HEK293 (cell line): ENCODE results near the gene DNM1L.

Source experiments
- CTCF ChIA-PET: fragments of 350-600 bp; formaldehyde crosslinking; extraction: SDS; loops from one replicate; lab custom pipeline; 2021; ENCODE audit warnings: antibody characterized with exemption; lab: Yijun Ruan, JAX
- POLR2A ChIA-PET: fragments of 300-600 bp; formaldehyde crosslinking; extraction: SDS; loops from one replicate; lab custom pipeline; 2020; ENCODE audit warnings: antibody characterized with exemption, inconsistent platforms; lab: Yijun Ruan, JAX
- H3K27ac ChIP-seq: fragments of 200-500 bp; sonication (Bioruptor generic); 2 replicates; pipeline ENCODE4 v1.5.1; 2014; ENCODE audit warnings: low read depth, low read length, control low read depth, inconsistent platforms; ENCODE audit errors: extremely low read depth
- H3K36me3 ChIP-seq, 2 experiments: fragments of 200-500 bp in 1 of 2; sonication (Bioruptor generic) in 1 of 2; 1 replicate in 1 of 2; 2 replicates in 1 of 2; pipeline ENCODE4 v1.5.1; 2014 to 2017; ENCODE audit warnings: inconsistent platforms in 2 of 2, low read length in 2 of 2; ENCODE audit not compliant: control insufficient read depth in 2 of 2, insufficient read depth in 1 of 2
- H3K4me1 ChIP-seq: fragments of 200-500 bp; sonication (Bioruptor generic); 2 replicates; pipeline ENCODE4 v1.5.1; 2014; ENCODE audit warnings: mild to moderate bottlenecking, low read length, inconsistent platforms; ENCODE audit not compliant: control insufficient read depth, insufficient read depth
- H3K4me3 ChIP-seq: 2 replicates; pipeline ENCODE4 v1.5.1; 2011; ENCODE audit warnings: low read depth, mild to moderate bottlenecking, control low read depth, low read length, moderate library complexity
- H3K9me3 ChIP-seq: fragments of 200-500 bp; sonication (Bioruptor generic); 2 replicates; pipeline ENCODE4 v1.5.1; 2014; ENCODE audit warnings: low read depth, low read length, inconsistent platforms; ENCODE audit not compliant: control insufficient read depth, insufficient read depth
- GLI4 ChIP-seq: fragments of 450-650 bp; formaldehyde crosslinking; IDR thresholded peaks from 2 replicates; pipeline ENCODE4 v1.5.1; 2016; ENCODE audit warnings: missing biosample characterization, missing genetic modification characterization
- KLF7 ChIP-seq: fragments of 450-650 bp; formaldehyde crosslinking; IDR thresholded peaks from 2 replicates; pipeline ENCODE4 v1.5.1; 2016; ENCODE audit warnings: missing biosample characterization, missing genetic modification characterization, borderline replicate concordance
- PRDM2 ChIP-seq: fragments of 450-650 bp; formaldehyde crosslinking; IDR thresholded peaks from 2 replicates; pipeline ENCODE4 v1.5.1; 2016; ENCODE audit warnings: missing biosample characterization, missing genetic modification characterization, borderline replicate concordance
- REST ChIP-seq: fragments of 450-650 bp; formaldehyde crosslinking; IDR thresholded peaks from 2 replicates; pipeline ENCODE4 v1.5.1; 2016; ENCODE audit warnings: missing biosample characterization, missing genetic modification characterization
- TCF7L2 ChIP-seq: IDR thresholded peaks from 2 replicates; pipeline ENCODE4 v1.6.1; 2011; ENCODE audit warnings: low read depth, mild to moderate bottlenecking, inconsistent platforms, low read length, moderate library complexity, borderline replicate concordance
- ZFP3 ChIP-seq: fragments of 450-650 bp; formaldehyde crosslinking; IDR thresholded peaks from 2 replicates; pipeline ENCODE4 v1.5.1; 2016; ENCODE audit warnings: low read depth, missing biosample characterization, missing genetic modification characterization
- ZNF211 ChIP-seq: fragments of 450-650 bp; formaldehyde crosslinking; IDR thresholded peaks from 2 replicates; pipeline ENCODE4 v1.5.1; 2016; ENCODE audit warnings: low read depth, missing biosample characterization, missing genetic modification characterization
- ZNF311 ChIP-seq: fragments of 450-650 bp; formaldehyde crosslinking; IDR thresholded peaks from 2 replicates; pipeline ENCODE4 v1.5.1; 2017; ENCODE audit warnings: missing biosample characterization, missing genetic modification characterization, borderline replicate concordance
- ZNF549 ChIP-seq: fragments of 450-650 bp; IDR thresholded peaks from 2 replicates; pipeline ENCODE4 v1.5.1; 2018; ENCODE audit warnings: missing biosample characterization, missing genetic modification characterization, mild to moderate bottlenecking, inconsistent platforms, moderate library complexity
- ZNF558 ChIP-seq: fragments of 450-650 bp; formaldehyde crosslinking; IDR thresholded peaks from 2 replicates; pipeline ENCODE4 v1.5.1; 2016; ENCODE audit warnings: missing biosample characterization, missing genetic modification characterization
- ZNF571 ChIP-seq: fragments of 450-650 bp; formaldehyde crosslinking; IDR thresholded peaks from 2 replicates; pipeline ENCODE4 v1.5.0; 2017; ENCODE audit warnings: missing biosample characterization, missing genetic modification characterization
- ZNF600 ChIP-seq: fragments of 450-650 bp; formaldehyde crosslinking; IDR thresholded peaks from 2 replicates; pipeline ENCODE4 v1.5.1; 2016; ENCODE audit warnings: missing biosample characterization, missing genetic modification characterization
- ZNF701 ChIP-seq: fragments of 450-650 bp; formaldehyde crosslinking; IDR thresholded peaks from 2 replicates; pipeline ENCODE4 v1.5.1; 2016; ENCODE audit warnings: missing biosample characterization, missing genetic modification characterization

The DNM1L gene

GRCh38 chr12:32777691-32778175, 98.6 kb downstream of the DNM1L start:
- TF ChIP-seq ZNF571 (tag by site-specific recombination) (no peak), KLF7 (tag by site-specific recombination) (no peak), ZNF701 (tag by site-specific recombination) (no peak), PRDM2 (tag by site-specific recombination) (no peak), ZNF600 (tag by site-specific recombination) (no peak), REST (no peak), GLI4 (tag by site-specific recombination) (no peak), TCF7L2 (no peak)
- TF ChIP-seq, all 188 proteins: peak for 0
- POLR2A ChIA-PET: no interaction called here
- Histone ChIP-seq H3K4me3 (no peak overlapping the region), H3K4me1 (no peaks in the 10 kb centered on the region), H3K36me3 (no peaks in the 10 kb centered on the region), H3K9me3 (no peaks in the 10 kb centered on the region), H3K27ac (no peak overlapping the region)
- CTCF ChIA-PET: no interaction called here

GRCh38 chr12:32780071-32780470, 101.0 kb downstream of the DNM1L start:
- ChIA-PET POLR2A (no interaction called here), CTCF (interaction anchor here (0.7 kb wide), 1 partner anchor 40 kb away, joined by 3 read pairs; no protein-coding TSS in a partner anchor)
- no peak overlapping the region for H3K27ac ChIP-seq
- H3K4me1 ChIP-seq: no peaks in the 10 kb centered on the region
- H3K4me3 ChIP-seq: no peak overlapping the region
- H3K9me3 ChIP-seq: no peaks in the 10 kb centered on the region
- H3K36me3 ChIP-seq: no peaks in the 10 kb centered on the region
- no peak for TF ChIP-seq ZNF211 (tag by site-specific recombination)
- TF ChIP-seq ZNF558 (tag by site-specific recombination): no peak
- no peak for TF ChIP-seq ZFP3 (tag by site-specific recombination)
- TF ChIP-seq ZNF311 (tag by site-specific recombination): no peak
- TF ChIP-seq ZNF549 (tag by site-specific recombination): no peak
- TF ChIP-seq, all 188 proteins: peak for 0
